22Rv1 (cell line): ENCODE data around the gene AMN.

Source experiments
- CTCF ChIP-seq: fragments of 450-650 bp; IDR thresholded peaks from 2 replicates; pipeline ENCODE4 v1.5.1; 2017; ENCODE audit warnings: mild to moderate bottlenecking
- ZFX ChIP-seq: fragments of 450-650 bp; IDR thresholded peaks from 2 replicates; pipeline ENCODE4 v1.6.1; 2017; ENCODE audit warnings: antibody characterized with exemption, borderline replicate concordance

- TF ChIP-seq CTCF (no peak), ZFX (no peak)
Measured at GRCh38 chr14:102928412-102929240, 6.2 kb downstream of the AMN start.
